CD4-positive, alpha-beta T cell treated with Interleukin-1 beta for 1 hour (primary cell): ENCODE measurements around the gene PAPPA2.
A peak's percentile ranks its signal among the peaks of the same experiment; 100 is the strongest.
"Not testable (repeated sequence)": the region's sequence is repeated elsewhere in the genome, so short reads cannot be mapped to it uniquely, and the experiment has no call there.

ENCODE experiments used
- DNase-seq, 2 donors: peaks; one replicate each; pipeline ENCODE4 v3.0.0-alpha.2; 2020 to 2022

The PAPPA2 gene

DNA sequence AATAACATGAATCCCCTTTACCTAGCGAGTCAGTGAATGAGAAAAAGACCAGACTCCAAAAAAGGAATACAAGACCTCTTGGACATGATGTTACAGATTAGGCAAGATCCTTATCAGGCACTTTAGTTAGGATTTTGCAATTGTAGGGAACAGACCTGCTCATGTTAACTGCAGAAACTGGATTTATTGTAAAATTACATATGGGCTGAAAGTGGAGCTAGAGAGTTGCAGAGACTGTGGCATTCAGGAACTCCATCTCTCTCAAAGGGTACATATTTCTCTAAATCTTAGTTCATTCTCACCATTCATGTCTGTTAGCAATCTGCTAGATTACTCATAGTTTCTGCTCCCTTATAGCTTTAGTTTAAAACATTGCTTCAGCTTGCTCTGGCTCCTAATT lies 142.2 kb downstream of the PAPPA2 start:
- DNase-seq = no peak

DNA sequence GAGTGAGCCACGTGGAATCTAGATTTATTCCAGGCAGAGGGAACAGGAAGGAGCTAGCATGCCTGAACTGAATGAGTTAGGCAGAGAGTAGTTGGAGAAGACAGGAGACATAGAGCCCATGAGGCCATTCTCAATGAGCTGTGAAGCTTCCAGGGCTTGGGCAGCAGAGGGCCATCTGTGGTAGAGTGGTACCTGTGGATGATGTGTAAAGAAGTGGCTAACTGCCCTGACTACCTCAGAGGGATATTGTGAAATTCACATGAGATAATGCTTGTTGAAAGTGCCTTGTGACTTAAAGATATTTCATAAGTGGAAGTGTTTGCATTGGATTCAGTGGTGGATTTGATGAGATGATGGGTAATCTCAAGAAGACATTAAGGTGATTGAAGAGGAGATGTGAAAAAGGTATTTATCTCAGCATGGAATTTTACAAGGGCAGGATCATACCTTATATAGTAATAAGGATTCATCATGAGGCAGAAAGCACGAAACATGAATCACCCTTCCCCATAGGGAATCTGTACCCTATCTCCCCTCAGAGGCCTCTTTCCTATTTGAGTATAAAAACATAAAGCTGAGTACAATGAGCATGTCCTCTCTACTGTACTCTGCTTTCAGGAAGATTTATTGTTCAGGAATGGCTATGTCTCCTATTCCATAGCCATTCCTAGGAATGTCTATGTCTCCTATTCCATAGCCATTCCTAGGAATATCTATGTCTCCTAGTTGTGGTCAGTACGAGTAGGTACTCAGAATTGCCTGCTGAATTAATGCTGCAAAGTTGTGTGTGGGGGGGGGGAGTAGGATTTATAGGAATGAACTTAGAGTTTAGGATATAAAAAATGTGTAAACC lies 146.8 kb downstream of the PAPPA2 start:
- no peak for DNase-seq

DNA sequence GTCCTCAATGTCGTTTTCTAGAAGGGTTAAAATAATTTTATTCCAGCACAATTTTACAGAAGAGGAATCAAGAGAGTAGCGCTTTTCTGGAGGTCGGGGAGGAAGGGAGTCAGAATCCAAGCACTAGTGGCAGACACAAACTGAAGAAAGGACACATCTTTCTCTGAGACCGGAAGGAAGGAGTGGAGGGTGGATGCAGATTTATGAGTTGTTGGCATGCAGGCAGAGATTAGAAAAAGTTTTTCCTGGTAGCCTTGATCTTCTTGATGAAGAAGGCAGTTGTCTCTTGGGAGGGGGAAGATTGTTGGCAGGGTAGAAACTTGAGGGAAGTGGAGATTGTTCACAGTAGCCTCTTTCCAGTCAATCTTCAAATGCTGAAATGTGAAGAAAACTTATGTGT lies 149.8 kb downstream of the PAPPA2 start:
- DNase-seq = no peak

DNA sequence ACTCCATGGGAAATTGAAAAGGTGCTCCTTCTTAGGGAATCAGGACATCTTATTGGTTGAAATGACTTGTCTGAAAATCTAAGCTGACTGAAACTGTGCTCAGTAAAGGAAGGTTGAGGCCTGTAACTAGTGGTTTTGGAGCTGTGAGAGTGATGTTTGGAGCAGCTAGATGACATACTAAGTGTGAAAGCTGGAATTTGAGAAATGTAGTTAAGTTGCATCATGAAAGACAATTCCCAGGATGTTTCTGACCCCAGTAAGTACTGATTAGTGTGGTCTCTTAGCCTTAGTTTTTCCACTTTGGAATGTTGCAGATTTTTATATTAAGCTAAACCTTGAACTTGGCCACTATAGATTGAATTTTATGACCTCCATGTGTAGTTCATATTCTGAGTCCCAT lies 154.9 kb downstream of the PAPPA2 start:
- no peak for DNase-seq

DNA sequence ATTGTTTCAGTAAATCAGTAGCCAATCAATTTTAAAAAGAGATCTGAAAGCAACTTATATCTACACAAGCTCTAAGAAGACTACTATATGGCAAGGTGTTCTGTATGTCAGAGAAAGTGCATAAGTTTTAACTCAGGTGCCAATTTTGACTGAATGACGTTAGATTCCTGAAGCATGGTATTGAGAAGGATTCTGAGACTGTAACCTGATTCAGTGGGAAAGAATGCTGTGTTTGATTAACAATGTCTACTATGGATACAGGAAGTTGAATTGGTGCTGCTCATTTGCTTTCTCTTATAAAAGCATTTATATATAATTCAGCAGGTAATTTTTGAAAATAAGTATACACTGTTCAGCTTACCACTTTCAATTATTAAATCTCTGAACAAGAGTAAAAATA lies 156.3 kb downstream of the PAPPA2 start:
- DNase-seq = no peak

DNA sequence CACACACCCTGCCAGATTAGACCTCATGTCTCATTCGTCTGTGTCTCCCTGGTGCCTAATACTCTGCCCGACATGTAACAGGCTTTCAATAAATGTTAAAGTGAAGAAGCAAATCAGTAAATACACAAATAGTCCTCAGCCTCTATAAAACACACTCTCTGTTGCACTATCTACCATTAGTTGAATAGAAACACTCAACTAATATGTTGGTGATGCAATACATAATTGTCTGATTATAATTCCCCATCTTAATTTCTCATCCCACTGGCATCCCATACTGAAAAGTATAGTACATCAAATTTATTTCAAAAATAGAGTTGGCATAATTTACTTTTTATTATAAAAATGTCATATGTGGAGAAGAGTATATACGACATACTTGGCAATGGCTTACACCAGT lies 162.4 kb downstream of the PAPPA2 start:
- no peak for DNase-seq

DNA sequence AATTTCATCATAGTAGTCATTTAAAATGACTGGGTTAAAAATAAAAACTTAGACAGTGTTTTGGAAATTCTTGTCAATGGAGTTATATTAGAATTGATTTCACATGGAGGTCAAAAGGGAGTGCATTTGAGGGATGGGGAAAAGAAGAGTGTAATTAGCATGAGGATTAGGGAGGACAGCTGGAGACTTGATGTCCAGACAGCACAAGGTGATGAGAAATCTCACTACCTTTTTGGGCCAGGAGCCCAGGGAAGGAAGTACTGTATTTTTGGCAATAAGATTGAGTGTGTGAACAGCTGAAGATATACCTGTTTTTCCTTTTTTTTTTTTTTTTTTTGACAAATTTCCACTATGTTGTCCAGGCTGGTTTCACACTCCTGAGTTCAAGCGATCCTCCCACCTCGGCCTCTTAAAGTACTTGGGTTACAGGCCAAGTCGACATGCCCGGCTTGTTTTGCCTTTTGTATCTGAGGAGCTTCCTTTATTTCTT lies 163.6 kb downstream of the PAPPA2 start:
- DNase-seq = no peak

DNA sequence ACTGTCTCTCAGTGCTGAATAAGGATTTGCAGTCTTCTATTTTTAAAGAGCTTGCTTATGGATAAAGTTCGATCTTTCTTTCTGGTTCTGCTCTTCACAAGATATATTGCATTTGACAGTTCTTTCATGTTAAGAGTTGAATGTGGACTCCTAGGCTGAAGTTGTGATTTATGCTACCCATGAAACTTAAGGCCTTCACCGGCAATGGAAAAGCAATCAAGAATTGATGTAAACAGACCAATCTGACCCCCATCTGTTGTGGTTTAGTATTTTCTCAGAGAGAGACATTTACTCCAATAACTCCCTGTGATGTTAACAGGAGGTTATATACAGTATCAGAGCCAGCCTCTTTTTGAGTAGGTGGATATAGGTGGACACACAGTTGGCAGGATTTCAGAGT lies 165.8 kb downstream of the PAPPA2 start:
- DNase-seq = no peak

DNA sequence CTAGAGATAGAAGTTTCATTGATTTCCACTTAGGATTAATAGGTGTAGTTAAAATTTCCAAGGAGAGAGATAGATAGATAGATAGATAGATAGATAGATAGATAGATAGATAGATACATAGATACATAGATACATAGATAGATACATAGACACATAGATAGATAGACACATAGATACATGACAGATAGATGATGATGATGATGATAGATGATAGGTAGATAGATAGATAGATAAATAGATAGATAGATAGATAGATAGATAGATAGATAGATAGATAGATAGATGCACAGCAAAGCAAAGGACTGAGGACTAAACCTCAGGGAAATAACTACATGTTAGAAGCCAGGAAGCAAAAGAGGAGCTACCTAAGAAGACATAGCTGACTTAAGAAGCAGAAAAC lies 171.8 kb downstream of the PAPPA2 start:
- not testable (repeated sequence) for DNase-seq

DNA sequence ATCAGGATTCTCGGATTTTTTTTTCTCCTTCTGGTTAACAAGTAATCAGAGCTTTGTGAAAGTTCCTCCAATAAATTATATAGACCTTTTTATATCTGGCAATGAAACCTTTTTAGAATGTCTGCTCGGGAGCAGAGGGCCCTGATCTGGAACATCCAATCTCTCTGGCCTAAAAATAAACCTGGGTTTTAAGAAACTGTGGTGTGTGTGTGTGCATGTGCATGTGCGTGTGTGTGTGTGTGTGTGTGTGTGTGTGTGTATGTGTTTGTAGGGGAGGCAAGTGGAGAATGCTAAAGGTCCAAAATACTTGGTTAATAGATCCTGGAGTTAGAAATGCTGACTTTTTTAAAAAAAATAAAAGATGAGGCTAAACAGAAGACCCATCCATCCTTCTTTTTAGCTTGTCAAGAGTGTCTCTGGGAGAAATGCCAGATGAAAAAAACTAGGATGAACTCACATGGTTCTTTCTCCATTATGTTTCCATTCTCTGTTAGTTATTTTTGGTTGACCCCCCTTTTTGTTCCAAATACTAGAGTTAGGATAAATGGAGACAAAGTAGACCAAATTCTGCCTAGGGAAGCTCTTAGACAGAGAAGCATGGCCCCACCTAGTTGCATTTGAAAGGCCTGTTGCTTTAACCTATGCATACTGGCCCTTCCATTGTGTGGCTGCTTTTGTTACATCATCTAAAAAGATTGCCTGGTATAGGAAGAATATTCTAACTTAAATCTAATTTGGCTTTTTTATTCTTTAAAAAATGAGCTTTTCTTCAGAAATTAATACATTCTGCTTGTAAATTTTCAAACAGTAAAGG lies 175.9 kb downstream of the PAPPA2 start:
- DNase-seq = no peak

DNA sequence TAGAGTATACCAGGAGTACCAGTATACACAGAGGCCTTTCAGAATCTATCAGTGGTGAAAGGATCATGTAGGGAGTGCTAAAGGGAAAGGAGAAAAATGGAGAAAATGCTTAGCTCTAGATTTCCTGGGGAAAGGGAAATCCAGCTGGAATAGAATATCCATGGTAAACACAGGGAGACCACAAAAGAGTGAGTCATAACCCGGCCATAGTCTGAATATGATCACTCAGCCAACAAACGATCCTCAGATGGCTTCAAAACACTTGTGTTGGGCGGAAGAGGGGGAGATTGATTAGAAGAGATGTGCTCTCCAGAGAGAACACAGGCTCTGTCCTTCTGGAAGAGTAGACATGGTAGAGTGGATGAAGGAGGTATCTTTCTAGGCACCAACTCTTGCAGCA lies 180.6 kb downstream of the PAPPA2 start:
- no peak for DNase-seq

DNA sequence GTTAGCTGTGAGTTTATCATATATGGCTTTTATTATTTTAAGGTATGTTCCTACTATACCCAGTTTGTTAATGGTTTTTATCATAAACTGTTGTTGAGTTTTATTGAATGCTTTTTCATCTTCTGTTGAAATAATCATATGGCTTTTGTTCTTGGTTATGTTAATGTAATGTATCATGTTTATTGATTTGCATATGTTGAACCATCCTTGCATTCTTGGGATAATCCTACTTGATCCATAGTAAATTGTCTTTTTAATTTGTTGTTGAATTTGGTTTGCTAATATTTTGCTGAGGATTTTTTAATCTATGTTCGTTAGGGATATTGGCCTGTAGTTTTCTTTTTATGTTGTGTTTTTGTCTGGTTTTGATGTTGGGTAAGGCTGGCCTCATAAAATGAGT lies 185.6 kb downstream of the PAPPA2 start:
- DNase-seq = no peak

DNA sequence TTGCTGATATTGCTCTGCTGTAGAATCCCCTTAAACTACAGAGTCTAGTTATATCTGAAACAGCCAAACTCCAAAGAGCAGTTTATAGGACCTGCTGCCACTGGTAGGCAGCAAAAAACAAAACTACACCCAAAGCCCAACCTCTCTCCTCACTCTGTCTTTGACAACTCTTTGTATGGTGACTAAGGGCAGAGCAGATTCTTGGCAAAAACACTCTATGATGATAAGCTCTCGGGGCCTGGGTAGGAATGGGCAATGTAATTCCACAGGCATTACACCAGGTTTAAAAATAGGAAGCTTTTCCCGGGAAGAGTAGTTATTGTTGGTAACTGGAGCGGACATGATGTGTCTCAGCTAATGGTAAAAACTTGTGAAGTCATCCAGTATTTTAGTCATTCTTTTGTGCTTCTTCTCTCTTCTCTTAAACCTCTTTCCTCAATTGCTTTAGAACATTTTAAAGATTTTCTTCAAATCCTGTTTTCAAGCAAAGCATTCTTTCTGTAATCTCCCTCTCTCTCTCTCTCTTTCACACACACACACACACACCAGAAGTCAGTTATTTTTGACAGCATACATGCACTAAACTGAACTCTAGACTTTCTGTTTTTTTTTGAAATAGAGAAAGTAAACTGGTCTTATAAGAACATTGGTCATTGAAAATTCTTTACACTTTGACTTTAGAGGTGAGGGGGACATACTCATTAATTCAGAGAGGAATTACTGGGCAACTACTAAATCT lies 193.5 kb downstream of the PAPPA2 start:
- no peak for DNase-seq

DNA sequence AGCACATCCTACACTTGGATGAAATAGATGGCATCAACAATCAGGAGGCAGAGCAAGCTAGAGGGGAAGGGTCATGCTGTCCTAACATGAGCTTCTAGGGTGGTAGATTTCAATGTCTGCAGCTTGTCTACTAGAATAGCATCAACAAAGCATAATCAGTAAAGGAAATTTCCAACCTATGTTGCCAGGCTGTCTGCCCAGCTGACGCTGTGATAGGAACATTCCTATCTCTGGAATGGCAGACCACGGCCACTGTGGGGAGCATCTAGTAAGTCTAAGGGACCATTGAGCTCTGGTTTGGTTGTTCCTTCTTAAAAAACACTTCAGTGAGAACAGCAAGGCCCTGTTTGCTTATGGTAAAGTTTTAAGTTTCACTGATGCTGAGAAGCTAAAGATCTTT lies 206.8 kb downstream of the PAPPA2 start:
- DNase-seq = no peak

DNA sequence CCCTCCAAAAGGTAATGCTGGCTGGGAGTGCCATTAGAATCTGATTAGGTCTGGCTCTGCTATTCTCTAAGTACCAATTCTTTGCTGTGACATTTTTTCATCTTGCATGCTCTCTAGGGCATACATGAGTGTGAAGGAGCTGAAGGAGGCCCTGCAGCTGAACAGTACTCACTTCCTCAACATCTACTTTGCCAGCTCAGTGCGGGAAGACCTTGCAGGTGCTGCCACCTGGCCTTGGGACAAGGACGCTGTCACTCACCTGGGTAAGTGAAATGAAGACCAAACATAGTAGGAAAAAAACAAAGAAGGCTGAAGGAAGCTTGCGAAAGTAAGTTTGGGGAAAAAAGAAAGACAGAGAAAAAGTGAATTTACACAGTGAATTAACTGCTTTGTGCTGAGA lies 207.9 kb downstream of the PAPPA2 start:
- DNase-seq = no peak

DNA sequence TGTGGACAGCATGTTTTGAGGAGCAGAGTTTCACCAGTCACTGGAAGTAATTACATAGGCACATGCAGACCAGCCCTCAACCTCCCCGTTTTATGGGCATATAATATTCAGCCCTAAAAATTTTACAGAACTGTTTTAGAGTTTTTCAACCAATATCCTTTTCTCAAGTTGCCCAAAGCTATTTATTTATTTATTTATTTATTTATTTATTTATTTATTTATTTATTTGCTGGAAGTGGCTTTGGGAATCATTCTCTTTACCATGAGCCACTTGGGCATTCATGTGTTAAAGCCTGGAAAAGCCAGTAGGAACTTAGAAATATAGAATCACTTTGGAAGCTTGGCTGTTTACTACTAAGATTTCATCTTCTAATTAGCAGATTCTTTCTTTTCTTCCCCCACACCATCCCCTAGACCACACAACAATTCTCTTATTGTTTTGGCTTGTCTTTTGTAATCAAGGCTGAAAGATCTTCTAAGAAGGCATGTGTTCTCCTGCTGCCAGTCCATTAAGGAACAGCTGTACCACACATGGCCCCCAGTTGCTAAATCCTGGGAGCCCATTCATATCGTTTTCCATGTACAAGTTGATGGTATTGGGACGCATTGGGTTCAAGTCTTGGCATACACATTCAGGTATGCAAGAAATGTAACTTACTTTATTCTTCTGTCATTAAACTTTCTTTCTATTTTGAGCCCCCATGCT lies 220.0 kb downstream of the PAPPA2 start:
- no peak for DNase-seq

DNA sequence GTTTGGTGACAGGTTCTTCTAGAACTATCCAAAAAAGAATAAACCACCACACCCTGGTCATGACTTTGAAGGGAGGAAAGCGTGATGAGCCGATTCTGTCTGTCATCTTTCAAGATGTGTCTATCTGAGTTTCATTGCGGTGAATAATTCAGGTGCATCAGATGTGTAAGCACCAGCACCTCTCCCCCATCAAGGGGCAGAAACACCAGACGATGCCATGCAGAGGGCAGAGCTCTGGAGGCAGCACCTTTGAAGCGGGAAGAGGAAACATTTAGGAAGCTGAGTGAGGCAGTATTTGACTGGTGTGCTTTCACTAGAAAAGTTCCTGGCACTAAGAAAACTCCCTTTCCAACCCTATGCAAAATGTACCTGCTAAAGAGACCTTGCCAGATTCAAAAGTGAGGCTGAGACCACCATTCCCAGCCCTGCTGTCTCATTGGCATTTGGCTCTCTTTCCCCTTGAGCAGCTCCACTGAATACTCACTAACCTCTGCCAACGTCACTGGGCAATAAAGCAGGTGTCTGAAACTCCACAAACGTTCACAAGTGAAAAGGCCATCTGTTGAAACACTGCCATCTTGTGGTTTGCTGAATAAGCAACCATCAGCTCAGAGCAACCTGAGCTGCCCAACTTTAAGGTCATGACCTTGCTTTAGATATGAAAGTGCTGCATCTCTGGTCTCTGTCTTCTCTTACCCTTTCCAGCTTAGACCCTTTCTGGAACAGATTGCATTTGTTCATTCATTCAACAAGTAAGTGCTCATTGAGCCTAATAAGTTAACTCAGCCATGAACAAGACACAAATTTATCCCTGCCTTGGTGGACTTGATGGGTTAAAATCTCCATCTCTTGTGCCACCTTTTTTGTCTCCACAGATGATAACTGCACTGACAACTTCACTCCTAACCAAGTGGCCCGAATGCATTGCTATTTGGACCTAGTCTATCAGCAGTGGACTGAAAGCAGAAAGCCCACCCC lies 228.6 kb downstream of the PAPPA2 start:
- peak in 1 of 2 donors; percentile 17 for DNase-seq

DNA sequence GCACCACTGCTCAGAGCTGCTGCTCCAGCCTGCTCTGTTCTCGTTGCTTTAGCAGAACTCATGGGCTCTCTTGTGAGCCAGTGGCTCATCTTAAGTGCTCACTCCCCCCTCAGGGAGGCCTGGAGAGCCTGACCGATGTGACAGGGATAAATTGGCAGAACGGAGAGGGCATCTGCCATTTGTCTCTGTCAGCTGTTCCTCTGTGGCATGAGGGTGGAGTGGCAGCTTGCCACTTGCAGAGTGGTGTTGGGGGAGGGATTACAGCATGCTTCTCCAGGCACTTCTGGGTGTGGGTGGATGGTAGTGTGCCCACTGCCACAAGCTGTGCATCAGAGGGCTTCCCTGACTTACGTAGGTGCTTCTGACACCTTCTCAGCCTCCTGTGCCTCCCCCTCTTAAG lies 229.5 kb downstream of the PAPPA2 start:
- no peak for DNase-seq

DNA sequence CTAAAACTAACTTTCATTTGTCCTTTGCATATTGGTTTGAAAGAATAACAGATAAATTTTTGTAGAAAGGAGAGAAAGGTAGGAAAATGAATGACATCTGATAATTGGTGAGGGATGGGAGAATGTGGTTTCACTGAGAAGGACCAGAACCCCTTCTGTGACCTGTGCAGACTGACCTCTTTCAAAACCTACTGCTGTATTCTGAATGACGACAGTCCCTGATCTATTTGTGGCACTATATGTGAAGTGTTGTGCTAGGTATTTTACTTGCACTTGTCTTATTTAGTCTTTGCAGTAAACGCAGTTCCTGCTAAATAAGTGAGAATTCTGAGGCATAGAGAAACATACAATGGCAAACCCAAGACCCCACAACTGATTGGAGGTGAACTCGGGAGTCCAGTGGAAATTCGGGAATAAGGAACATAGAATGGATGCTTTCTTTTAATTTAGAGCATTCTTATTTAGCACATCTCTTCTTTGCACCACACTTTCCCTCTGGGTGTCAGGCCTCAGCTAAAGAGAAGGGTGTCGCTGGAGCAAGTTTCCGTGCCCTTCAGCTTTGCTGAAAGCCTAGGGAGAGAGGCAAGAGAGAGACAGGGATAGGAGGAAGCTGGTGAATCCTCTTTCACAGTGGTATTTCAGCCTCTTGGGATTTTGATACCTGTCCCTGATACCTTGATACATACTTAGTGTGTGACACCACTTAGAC lies 230.2 kb downstream of the PAPPA2 start:
- DNase-seq = no peak

DNA sequence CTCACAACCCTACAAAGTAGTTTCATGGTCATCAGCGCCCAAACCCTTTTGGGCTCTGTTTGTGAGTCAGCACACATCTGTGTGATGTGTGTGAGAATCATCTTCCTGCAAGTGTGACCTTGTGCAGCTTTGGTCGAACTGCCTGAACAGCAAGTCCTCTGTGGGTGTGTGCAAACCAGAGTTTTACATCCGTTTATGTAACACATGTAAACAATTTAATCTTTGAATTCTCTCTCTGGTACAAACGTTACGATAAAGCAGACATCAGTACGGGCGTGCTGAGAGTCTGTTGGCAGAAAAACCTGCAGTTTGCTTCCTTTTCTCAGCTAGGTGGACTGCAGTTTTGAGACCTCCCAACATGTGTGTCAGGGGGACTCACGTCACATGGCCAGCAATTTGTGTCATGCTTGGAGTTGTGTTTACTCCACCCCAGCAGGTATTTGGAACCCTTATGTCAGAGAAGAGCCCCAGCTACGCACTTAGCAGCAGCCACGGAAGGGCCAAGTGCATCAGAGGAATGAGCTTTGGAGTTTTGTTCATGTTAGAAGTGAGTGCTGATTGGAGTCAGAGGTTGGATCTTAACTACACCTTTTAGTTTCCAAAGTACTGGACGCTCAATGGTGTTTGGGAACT lies 230.8 kb downstream of the PAPPA2 start:
- DNase-seq = no peak
